Body of pancreas (tissue), 4 donors: Measurements from ENCODE around the gene NEO1. TPM values are rescaled to one million over a fixed set of nuclear protein-coding genes. Genes with fewer than 3 reads are reported as not detected.

ENCODE experiments used
- ATAC-seq: fragments of 150-250 bp; one replicate; pipeline ENCODE4 v1.9.1; 2016
- DNase-seq, 4 donors: peaks; one replicate each; pipeline ENCODE4 v3.0.0-alpha.2; 2019
- H3K27ac ChIP-seq, 4 donors: fragments of 200-600 bp; sonication (generic); 1 replicate in 3 of 4; 2 replicates in 1 of 4; pipeline versions ENCODE4 v1.5.1 to v1.6.1; 2016 to 2019; ENCODE audit warnings: mild to moderate bottlenecking in 1 of 4, mixed read lengths in 1 of 4, moderate library complexity in 1 of 4
- H3K27me3 ChIP-seq, 2 donors: fragments of 200-600 bp; sonication (generic); one replicate each; pipeline ENCODE4 v1.6.0; 2016; ENCODE audit warnings: mild to moderate bottlenecking in 1 of 2
- H3K36me3 ChIP-seq, 2 donors: fragments of 200-600 bp; sonication (generic); replicated peaks in 1 of 2; 2 replicates each; pipeline ENCODE4 v1.5.1; 2016; ENCODE audit warnings: low read depth in 2 of 2; ENCODE audit not compliant: insufficient read depth in 1 of 2
- H3K4me1 ChIP-seq: fragments of 200-600 bp; sonication (generic); one replicate; pipeline ENCODE4 v1.6.0; 2016
- H3K4me3 ChIP-seq, 2 donors: fragments of 200-600 bp; sonication (generic); 1 replicate in 1 of 2; 2 replicates in 1 of 2; pipeline ENCODE4 v1.5.1; 2016 to 2019
- H3K9me3 ChIP-seq, 3 donors: fragments of 200-600 bp; sonication (generic); 1 replicate in 2 of 3; 2 replicates in 1 of 3; pipeline ENCODE4 v1.5.1; 2016
- POLR2A ChIP-seq, 3 donors: fragments of 450-650 bp; IDR thresholded peaks; one replicate each; pipeline ENCODE4 v1.6.1; 2016; ENCODE audit warnings: antibody characterized with exemption in 3 of 3, mild to moderate bottlenecking in 2 of 3
- WGBS, 2 donors: methylation state at CpG; one replicate each; pipeline ENCODE4 v1.1.5; 2017; 5-methylcytosine and 5-hydroxymethylcytosine counted together
- intact Hi-C: fragments of 100-400 bp; cut with DNase I; formaldehyde crosslinking; loops from one replicate; pipeline ENCODE4 v1.15.1; 2023
- total RNA-seq, 2 donors: library from RNA; depleted of rRNA; stranded (reverse); fragments of >200 nt; gene quantifications; one replicate each; pipeline ENCODE4 v1.1.0, GENCODE V29; 2016
- TF ChIP-seq, protein P1 (sequence below), 7 experiments: fragments of 450-650 bp in 4 of 7; fragments of 200-600 bp in 3 of 7; sonication (generic) in 3 of 7; IDR thresholded peaks; one replicate each; pipeline ENCODE4 v1.5.1; 2016 to 2019; ENCODE audit warnings: antibody characterized with exemption in 7 of 7

NEO1 gene
- total RNA-seq, 2 donors from 2014 or later = 18.2 to 29.7 TPM

DNA sequence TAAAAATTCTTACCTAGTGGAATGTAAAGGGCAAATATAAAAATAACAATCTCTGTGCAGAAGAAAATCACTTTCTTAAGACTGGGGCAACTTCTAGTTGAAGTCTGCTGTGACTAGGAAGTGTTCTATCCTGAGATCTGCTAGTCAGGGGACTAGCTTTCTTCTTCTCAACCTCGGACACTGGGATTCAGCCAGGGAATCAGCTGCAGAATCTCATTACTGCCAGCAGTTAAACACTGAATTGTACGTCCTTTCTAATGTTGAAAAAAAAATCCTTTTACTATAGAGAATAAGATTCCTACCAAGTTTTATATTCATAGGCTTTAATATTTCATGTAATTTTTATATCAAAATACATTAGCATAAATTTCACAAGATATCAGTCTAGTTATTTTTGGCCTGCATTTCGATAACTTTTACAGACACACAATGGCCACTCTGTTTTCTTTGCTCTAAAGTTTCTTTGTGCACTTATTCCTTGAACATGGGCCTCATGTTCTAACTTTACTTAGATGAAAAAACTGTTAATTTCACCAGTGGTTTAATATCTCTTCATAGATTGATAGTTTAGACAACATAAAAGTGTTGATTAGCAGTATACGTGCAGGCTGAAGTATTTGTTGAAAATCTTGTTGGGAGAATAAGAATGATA, 2.6 kb upstream of the NEO1 start:
- H3K27me3 ChIP-seq = no peaks in the 10 kb centered on the region
- H3K4me1 ChIP-seq = peaks cover 20% of the 10 kb centered on the region
- ATAC-seq = no peak
- H3K9me3 ChIP-seq = no peaks in the 10 kb centered on the region
- H3K36me3 ChIP-seq = no peaks in the 10 kb centered on the region
- WGBS, 2 donors = 43 to 68% methylated on average over 4 of the region's 4 CpGs
- intact Hi-C loops = no loop called here
- no peak for DNase-seq
- no peak overlapping the region for H3K4me3 ChIP-seq
- no peak overlapping the region for H3K27ac ChIP-seq
- TF ChIP-seq, protein P1, sequence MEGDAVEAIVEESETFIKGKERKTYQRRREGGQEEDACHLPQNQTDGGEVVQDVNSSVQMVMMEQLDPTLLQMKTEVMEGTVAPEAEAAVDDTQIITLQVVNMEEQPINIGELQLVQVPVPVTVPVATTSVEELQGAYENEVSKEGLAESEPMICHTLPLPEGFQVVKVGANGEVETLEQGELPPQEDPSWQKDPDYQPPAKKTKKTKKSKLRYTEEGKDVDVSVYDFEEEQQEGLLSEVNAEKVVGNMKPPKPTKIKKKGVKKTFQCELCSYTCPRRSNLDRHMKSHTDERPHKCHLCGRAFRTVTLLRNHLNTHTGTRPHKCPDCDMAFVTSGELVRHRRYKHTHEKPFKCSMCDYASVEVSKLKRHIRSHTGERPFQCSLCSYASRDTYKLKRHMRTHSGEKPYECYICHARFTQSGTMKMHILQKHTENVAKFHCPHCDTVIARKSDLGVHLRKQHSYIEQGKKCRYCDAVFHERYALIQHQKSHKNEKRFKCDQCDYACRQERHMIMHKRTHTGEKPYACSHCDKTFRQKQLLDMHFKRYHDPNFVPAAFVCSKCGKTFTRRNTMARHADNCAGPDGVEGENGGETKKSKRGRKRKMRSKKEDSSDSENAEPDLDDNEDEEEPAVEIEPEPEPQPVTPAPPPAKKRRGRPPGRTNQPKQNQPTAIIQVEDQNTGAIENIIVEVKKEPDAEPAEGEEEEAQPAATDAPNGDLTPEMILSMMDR (IDR thresholded peaks at IDR 0.05) = no peak
- no peak for TF ChIP-seq POLR2A (IDR thresholded peaks at IDR 0.05)

DNA sequence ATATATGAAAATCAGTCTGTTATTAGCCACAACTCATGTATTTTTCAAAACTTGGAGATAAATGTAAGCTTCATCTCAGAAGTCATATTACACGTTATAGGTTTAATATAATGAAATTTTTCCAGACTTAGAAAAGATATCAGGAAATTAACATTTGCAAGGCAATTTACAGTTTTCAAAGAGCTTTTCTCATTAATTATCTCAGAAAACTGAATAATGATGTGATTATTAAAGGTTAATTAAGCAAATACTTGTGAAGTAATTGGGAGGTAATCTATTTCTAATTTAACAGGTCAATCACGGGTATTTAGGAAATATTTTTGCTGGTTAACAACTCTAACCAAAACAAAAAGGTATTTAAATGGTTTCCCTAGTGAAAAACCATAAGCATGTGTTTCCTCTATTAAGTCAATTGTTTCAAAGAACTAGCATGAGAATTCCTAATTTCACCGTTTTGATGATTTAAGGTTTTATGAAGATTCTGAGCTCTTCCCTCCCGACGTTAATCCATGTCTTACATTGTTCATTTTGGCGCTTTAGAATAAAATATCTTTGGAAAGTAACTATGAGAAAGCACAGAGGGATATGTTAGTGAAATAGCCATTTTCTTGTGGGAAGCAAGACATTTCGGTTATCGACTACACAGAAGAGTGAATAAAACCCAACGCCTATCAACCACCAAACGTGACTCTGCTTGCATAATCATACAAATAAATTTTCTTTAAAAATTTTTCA, 1.5 kb upstream of the NEO1 start:
- no peak for DNase-seq
- Histone ChIP-seq H3K4me1 (peaks cover 20% of the 10 kb centered on the region), H3K36me3 (no peaks in the 10 kb centered on the region), H3K27me3 (no peaks in the 10 kb centered on the region), H3K4me3 (peak overlapping the region in 1 of 2 donors; percentile 50), H3K9me3 (no peaks in the 10 kb centered on the region), H3K27ac (peak overlapping the region; percentile 91 to 99 (median 98))
- ATAC-seq = no peak
- 14 to 15% methylated on average over 10 of the region's 10 CpGs for WGBS, 2 donors
- TF ChIP-seq, protein P1 (IDR thresholded peaks at IDR 0.05) = no peak
- intact Hi-C loops = no loop called here

DNA sequence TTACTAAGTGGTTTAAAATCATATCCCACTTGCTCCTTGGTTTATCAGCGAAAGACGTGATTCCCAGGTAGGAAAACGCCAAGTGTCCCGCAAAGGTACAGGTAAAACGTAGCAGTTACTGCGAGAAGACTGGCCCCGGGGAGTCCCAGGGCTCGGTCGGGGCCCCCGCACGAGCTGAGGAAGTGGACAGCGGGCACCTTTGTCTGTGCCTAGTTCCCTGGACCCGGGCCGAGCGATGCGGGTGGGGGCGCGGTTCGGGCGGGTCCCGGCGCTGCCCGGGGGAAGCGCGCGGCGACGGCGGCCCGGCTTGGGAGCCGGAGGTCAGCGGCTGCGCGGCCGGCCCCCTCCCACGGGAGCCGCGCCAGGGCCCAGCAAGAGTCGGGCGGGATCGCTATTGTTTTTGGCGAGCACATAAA, 864 bp upstream of the NEO1 start:
- peaks cover 20% of the 10 kb centered on the region for H3K4me1 ChIP-seq
- peak overlapping the region; percentile 91 to 99 (median 98) for H3K27ac ChIP-seq
- intact Hi-C loops = no loop called here
- no peaks in the 10 kb centered on the region for H3K36me3 ChIP-seq
- TF ChIP-seq, protein P1 (IDR thresholded peaks at IDR 0.05) = no peak
- no peak for TF ChIP-seq POLR2A (IDR thresholded peaks at IDR 0.05)
- no peaks in the 10 kb centered on the region for H3K27me3 ChIP-seq
- DNase-seq (peak; percentile 71 to 87 (median 76)), ATAC-seq (peak; percentile 54)
- peak overlapping the region; percentile 50 to 86 for H3K4me3 ChIP-seq
- no peaks in the 10 kb centered on the region for H3K9me3 ChIP-seq
- 0 to 2% methylated on average over 9 to 42 of the region's 42 CpGs for WGBS, 2 donors

DNA sequence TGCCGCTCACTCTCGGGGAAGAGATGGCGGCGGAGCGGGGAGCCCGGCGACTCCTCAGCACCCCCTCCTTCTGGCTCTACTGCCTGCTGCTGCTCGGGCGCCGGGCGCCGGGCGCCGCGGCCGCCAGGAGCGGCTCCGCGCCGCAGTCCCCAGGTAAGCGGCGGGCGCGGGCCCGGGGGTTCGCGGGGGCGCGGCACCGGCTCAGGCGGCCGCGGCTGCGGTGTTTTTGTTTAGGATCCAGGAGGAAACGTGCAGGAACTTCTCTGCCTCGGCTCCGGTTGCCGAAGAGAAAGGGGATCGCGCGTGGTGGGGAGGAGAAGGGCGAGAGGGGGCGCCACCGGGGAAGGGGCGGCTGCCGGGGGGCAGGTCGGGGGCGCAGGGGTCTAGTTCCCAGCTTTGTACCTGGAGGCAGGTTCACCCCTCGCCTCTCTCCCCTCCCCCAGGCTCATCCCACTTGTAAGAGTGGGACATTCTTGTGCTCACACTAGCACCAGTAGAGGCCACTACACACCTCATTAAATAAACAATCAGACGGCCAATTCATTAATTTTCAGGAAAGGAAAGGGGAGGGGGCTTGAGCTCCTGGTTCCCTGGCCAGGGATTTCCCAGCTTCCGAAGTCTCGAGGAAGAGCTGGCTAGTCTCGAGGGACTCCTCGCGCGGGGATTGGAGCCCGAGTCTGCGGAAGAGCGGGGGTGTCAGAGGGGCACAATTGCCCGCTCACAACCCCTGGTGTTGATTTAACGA, 562 bp downstream of the NEO1 start:
- Histone ChIP-seq H3K4me1 (peaks cover 20% of the 10 kb centered on the region), H3K27ac (peak overlapping the region; percentile 69 to 93 (median 88)), H3K27me3 (no peaks in the 10 kb centered on the region), H3K36me3 (no peaks in the 10 kb centered on the region), H3K4me3 (peak overlapping the region; percentile 69 to 77), H3K9me3 (no peaks in the 10 kb centered on the region)
- 0 to 1% methylated on average over 16 to 50 of the region's 61 CpGs for WGBS, 2 donors
- intact Hi-C loops = no loop called here
- peak in 1 of 3 donors; percentile 26 for TF ChIP-seq POLR2A (IDR thresholded peaks at IDR 0.05)
- TF ChIP-seq, protein P1 (IDR thresholded peaks at IDR 0.05) = peak in 6 of 7 experiments; percentile 12 to 48 (median 40)
- ATAC-seq (peak; percentile 29), DNase-seq (peak; percentile 48 to 65 (median 58))
